Liver (tissue), 9 donors: ENCODE results near the gene SMS. TPM values are rescaled to one million over a fixed set of nuclear protein-coding genes. Genes with fewer than 3 reads are reported as not detected.

ENCODE experiments used
- DNase-seq: peaks from one replicate; pipeline ENCODE4 v3.0.0-alpha.2; 2017; ENCODE audit warnings: low spot score
- H3K27ac ChIP-seq, 2 donors: one replicate each; pipeline ENCODE4 v1.7.0; 2013; ENCODE audit warnings: inconsistent platforms in 2 of 2, low read length in 2 of 2, control low read depth in 1 of 2, low read depth in 1 of 2, mild to moderate bottlenecking in 1 of 2
- H3K27me3 ChIP-seq, 4 donors: one replicate each; pipeline versions ENCODE4 v1.6.1 to v1.7.0; 2013; ENCODE audit warnings: low read length in 3 of 4, inconsistent platforms in 1 of 4, mild to moderate bottlenecking in 1 of 4, moderate library complexity in 1 of 4; ENCODE audit not compliant: control insufficient read depth in 4 of 4, insufficient read depth in 4 of 4
- H3K36me3 ChIP-seq, 4 donors: one replicate each; pipeline versions ENCODE4 v1.6.1 to v1.7.0; 2013; ENCODE audit warnings: low read length in 3 of 4, mild to moderate bottlenecking in 3 of 4, low read depth in 1 of 4, moderate library complexity in 1 of 4; ENCODE audit not compliant: control insufficient read depth in 4 of 4, insufficient read depth in 3 of 4
- H3K4me1 ChIP-seq, 4 donors: one replicate each; pipeline versions ENCODE4 v1.6.1 to v1.7.0; 2013; ENCODE audit warnings: low read length in 3 of 4, mild to moderate bottlenecking in 3 of 4, moderate library complexity in 1 of 4; ENCODE audit not compliant: control insufficient read depth in 4 of 4, insufficient read depth in 4 of 4
- H3K4me3 ChIP-seq, 3 donors: one replicate each; pipeline versions ENCODE4 v1.6.1 to v1.7.0; 2013; ENCODE audit warnings: low read length in 3 of 3, control low read depth in 1 of 3, low read depth in 1 of 3, mild to moderate bottlenecking in 1 of 3
- H3K9ac ChIP-seq, 2 donors: one replicate each; pipeline ENCODE4 v1.7.0; 2013; ENCODE audit warnings: low read length in 2 of 2, mild to moderate bottlenecking in 2 of 2, moderate library complexity in 2 of 2, control low read depth in 1 of 2, low read depth in 1 of 2
- H3K9me3 ChIP-seq, 4 donors: one replicate each; pipeline versions ENCODE4 v1.6.1 to v1.7.0; 2013; ENCODE audit warnings: low read length in 3 of 4; ENCODE audit not compliant: control insufficient read depth in 4 of 4
- ATF3 ChIP-seq: IDR thresholded peaks from 2 replicates; pipeline ENCODE4 v1.6.1; 2016; ENCODE audit warnings: antibody characterized with exemption
- CTCF ChIP-seq: fragments of 150-350 bp; IDR thresholded peaks from 2 replicates; pipeline ENCODE4 v1.5.1; 2017; ENCODE audit warnings: improper control_type of control experiment, low read depth, low read length; ENCODE audit not compliant: missing input control
- EGR1 ChIP-seq, 2 donors: IDR thresholded peaks; 2 replicates each; pipeline ENCODE4 v1.6.1; 2016 to 2018; ENCODE audit warnings: antibody characterized with exemption in 2 of 2, low read depth in 2 of 2
- FOXA1 ChIP-seq: IDR thresholded peaks from 2 replicates; pipeline ENCODE4 v1.6.1; 2016; ENCODE audit warnings: antibody characterized with exemption
- FOXA2 ChIP-seq: IDR thresholded peaks from 2 replicates; pipeline ENCODE4 v1.6.1; 2016; ENCODE audit warnings: antibody characterized with exemption
- GABPA ChIP-seq, 2 donors: IDR thresholded peaks in 1 of 2; conservative IDR thresholded peaks in 1 of 2; 2 replicates each; pipeline ENCODE4 v1.6.1; 2016; ENCODE audit warnings: antibody characterized with exemption in 2 of 2, mild to moderate bottlenecking in 1 of 2, moderate library complexity in 1 of 2
- HNF4A ChIP-seq, 2 donors: conservative IDR thresholded peaks; 2 replicates each; pipeline ENCODE4 v1.6.1; 2016; ENCODE audit warnings: antibody characterized with exemption in 2 of 2, mild to moderate bottlenecking in 2 of 2
- HNF4G ChIP-seq: IDR thresholded peaks from 2 replicates; pipeline ENCODE4 v1.6.1; 2016; ENCODE audit warnings: antibody characterized with exemption
- JUND ChIP-seq, 2 donors: IDR thresholded peaks; 2 replicates each; pipeline ENCODE4 v1.6.1; 2016; ENCODE audit warnings: antibody characterized with exemption in 2 of 2
- MAX ChIP-seq: IDR thresholded peaks from 2 replicates; pipeline ENCODE4 v1.6.1; 2016; ENCODE audit warnings: antibody characterized with exemption
- NR2F2 ChIP-seq: IDR thresholded peaks from 2 replicates; pipeline ENCODE4 v1.6.1; 2016; ENCODE audit warnings: antibody characterized with exemption
- RAD21 ChIP-seq, 2 donors: IDR thresholded peaks; 2 replicates each; pipeline ENCODE4 v1.6.1; 2016; ENCODE audit warnings: antibody characterized with exemption in 2 of 2, mild to moderate bottlenecking in 2 of 2
- REST ChIP-seq: IDR thresholded peaks from 2 replicates; pipeline ENCODE4 v1.6.1; 2016; ENCODE audit warnings: antibody characterized with exemption, mild to moderate bottlenecking
- RXRA ChIP-seq, 2 donors: IDR thresholded peaks; 2 replicates each; pipeline ENCODE4 v1.6.1; 2017 to 2018; ENCODE audit warnings: antibody characterized with exemption in 2 of 2, mild to moderate bottlenecking in 1 of 2
- SP1 ChIP-seq: IDR thresholded peaks from 2 replicates; pipeline ENCODE4 v1.6.1; 2018; ENCODE audit warnings: antibody characterized with exemption, mild to moderate bottlenecking
- TAF1 ChIP-seq: conservative IDR thresholded peaks from 2 replicates; pipeline ENCODE4 v1.6.1; 2016; ENCODE audit warnings: antibody characterized with exemption, mild to moderate bottlenecking
- YY1 ChIP-seq: IDR thresholded peaks from 2 replicates; pipeline ENCODE4 v1.6.1; 2016; ENCODE audit warnings: antibody characterized with exemption, mild to moderate bottlenecking
- ZBTB33 ChIP-seq: IDR thresholded peaks from 2 replicates; pipeline ENCODE4 v1.6.1; 2016; ENCODE audit warnings: antibody characterized with exemption
- WGBS: extraction: QIAGEN DNeasy Blood & Tissue Kit; methylation state at CpG from one replicate; pipeline ENCODE4 v1.1.7; 2013; 5-methylcytosine and 5-hydroxymethylcytosine counted together
- polyA plus RNA-seq, 2 donors: library from polyadenylated mRNA; stranded (reverse) in 1 of 2; unstranded in 1 of 2; fragments of 200-250 nt in 1 of 2; fragments of >200 nt in 1 of 2; fragmentation: Nextera tagmentation in 1 of 2; extraction: Ambion mirVana in 1 of 2; gene quantifications; one replicate each; pipeline versions ENCODE4 v1.2.1 to v1.2.3, GENCODE V29; 2013 to 2015
- total RNA-seq, 2 donors: library from RNA; depleted of rRNA; stranded (reverse); fragments of >200 nt; gene quantifications; one replicate each; pipeline ENCODE4 v1.2.3, GENCODE V29; 2014
- donor health status: healthy.
- donor health status: healthy.
- donor health status: healthy.
- donor health status: healthy.
- donor health status: healthy.

SMS gene
- total and polyA plus RNA-seq, 4 donors, result 13.9 to 41.0 (median 17.8) TPM

DNA sequence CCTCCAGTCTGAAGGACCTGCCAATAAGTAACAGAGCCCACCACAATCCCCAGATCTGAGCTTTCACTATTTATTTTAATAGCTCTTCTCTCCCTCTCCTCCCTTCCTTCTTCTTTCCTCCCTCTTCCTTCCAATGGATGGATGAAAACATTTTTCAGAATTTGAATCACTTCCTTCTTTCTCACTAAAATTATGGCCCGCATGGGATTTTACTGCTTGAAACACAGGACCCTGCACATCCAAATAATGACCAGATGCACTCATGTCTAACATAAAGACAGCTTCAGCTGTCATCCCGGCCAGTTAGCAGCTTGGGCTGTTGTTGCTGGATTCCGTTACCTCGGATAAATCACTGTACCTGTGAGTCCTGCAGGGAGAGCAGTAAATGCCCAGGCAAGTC is 86.2 kb downstream of the SMS start:
- Histone ChIP-seq H3K9ac (no peak overlapping the region), H3K4me3 (no peak overlapping the region), H3K4me1 (no peaks in the 10 kb centered on the region), H3K36me3 (no peaks in the 10 kb centered on the region), H3K27me3 (no peaks in the 10 kb centered on the region), H3K27ac (no peak overlapping the region), H3K9me3 (no peaks in the 10 kb centered on the region)
- TF ChIP-seq MAX (no peak), REST (no peak), RAD21 (IDR thresholded peaks at IDR 0.05) (no peak)
- WGBS, result 92% methylated on average over 4 of the region's 4 CpGs
- DNase-seq, result no peak

- H3K4me3 ChIP-seq, result no peak within 1 kb of the TSS
- no peaks in the 10 kb centered on the region for H3K9me3 ChIP-seq
- WGBS, result 89% methylated on average over 1 of the region's 1 CpG
- H3K27ac ChIP-seq, result no peak within 1 kb of the TSS
- peaks cover 0 to 3% (median 0%) of the 10 kb centered on the region in 4 donors for H3K27me3 ChIP-seq
- no peak for TF ChIP-seq NR2F2
- no peak for TF ChIP-seq CTCF
- no peak for TF ChIP-seq TAF1
- TF ChIP-seq JUND (IDR thresholded peaks at IDR 0.05), result no peak
- no peak for TF ChIP-seq EGR1 (IDR thresholded peaks at IDR 0.05; ENCODE audit: low read depth in 2 of 2)
- no peak for TF ChIP-seq GABPA (IDR thresholded peaks at IDR 0.05 in 1 of 2, conservative IDR thresholded peaks at IDR 0.05 in 1 of 2)
- TF ChIP-seq MAX, result no peak
- TF ChIP-seq ZBTB33, result no peak
- no peak for TF ChIP-seq SP1
- TF ChIP-seq ATF3, result no peak
- TF ChIP-seq FOXA2, result no peak
- TF ChIP-seq YY1, result no peak
- TF ChIP-seq REST, result no peak
- no peak for TF ChIP-seq RAD21 (IDR thresholded peaks at IDR 0.05)
- TF ChIP-seq HNF4A (conservative IDR thresholded peaks at IDR 0.05), result no peak
- no peak for TF ChIP-seq FOXA1
- TF ChIP-seq RXRA (IDR thresholded peaks at IDR 0.05), result no peak
- no peak for TF ChIP-seq HNF4G
- no peak within 1 kb of the TSS for H3K9ac ChIP-seq
- no peaks in the 10 kb centered on the region for H3K36me3 ChIP-seq
- DNase-seq, result no peak
- no peaks in the 10 kb centered on the region for H3K4me1 ChIP-seq
Observed at GRCh38 chrX:22032084-22032483, 91.6 kb downstream of the SMS start, which contains the start of gene PHEX. Gene PHEX (plus strand): TSS chrX:22032325. CDS start chrX:22033006, 681 bp downstream.
